ENCODE measurements around the gene C19orf25. TPM values are rescaled to one million over a fixed set of nuclear protein-coding genes. Genes with fewer than 3 reads are reported as not detected.

C19orf25 gene
- total and polyA plus RNA-seq, 2 donors (not counting 1 experiment from before 2014, with no cell fraction given), result 34.2 to 68.3 TPM

GRCh38 chr19:1467490-1468273, 11.3 kb downstream of the C19orf25 start:
- Mint-ChIP-seq H3K27ac (no peak overlapping the region), H3K4me1 (peaks cover 16% of the 10 kb centered on the region), H3K9me3 (ENCODE audit: insufficient read depth) (no peaks in the 10 kb centered on the region), H3K27me3 (no peaks in the 10 kb centered on the region), H3K4me3 (no peak overlapping the region)
- H2AFZ ChIP-seq (ENCODE audit: insufficient read depth, low read depth, low read length, poor library complexity, severe bottlenecking), result no peak overlapping the region
- WGBS (ENCODE audit: insufficient coverage), result 4% methylated on average over 91 of the region's 92 CpGs
- peaks cover 0 to 9% (median 0%) of the 10 kb centered on the region in 3 donors for H3K9me3 ChIP-seq (ENCODE audit: control extremely low read depth in 1 of 3, control insufficient read depth in 2 of 3, insufficient read depth in 1 of 3, low read length in 2 of 3)
- H3K9ac ChIP-seq (ENCODE audit: low read length), result peak overlapping the region; percentile 37
- H3K4me3 ChIP-seq (ENCODE audit: control extremely low read depth in 1 of 5, extremely low read depth in 1 of 5, insufficient read depth in 1 of 5, low read depth in 2 of 5, low read length in 4 of 5), result no peak overlapping the region
- ChIA-PET POLR2A (interaction anchor here (1.2 to 1.4 kb wide), 2 partner anchors 22 to 23 kb away, joined by 3 to 4 read pairs; no protein-coding TSS in a partner anchor), CTCF (interaction anchor here (1.4 to 2.3 kb wide), 2 partner anchors 13 to 23 kb away, joined by 3 to 11 read pairs; no protein-coding TSS in a partner anchor)
- ATAC-seq (ENCODE audit: low read depth), result no peak
- H3K4me2 ChIP-seq (replicated peaks; ENCODE audit: low read depth, low read length, poor library complexity, severe bottlenecking), result peak overlapping the region; percentile 98
- H3K79me2 ChIP-seq (ENCODE audit: control insufficient read depth, insufficient read depth, low read length), result peaks cover 9% of the 10 kb centered on the region
- no peaks in the 10 kb centered on the region for H3K36me3 ChIP-seq (replicated peaks in 1 of 2; ENCODE audit: control extremely low read depth in 1 of 2, control insufficient read depth in 1 of 2, extremely low read depth in 1 of 2, insufficient read depth in 2 of 2, low read length in 1 of 2)
- intact Hi-C loops (cut with micrococcal nuclease), result no loop called here
- peaks cover 0 to 61% (median 16%) of the 10 kb centered on the region in 4 experiments for H3K27me3 ChIP-seq (replicated peaks in 1 of 4; ENCODE audit: control extremely low read depth in 1 of 4, control insufficient read depth in 3 of 4, insufficient read depth in 4 of 4, low read length in 3 of 4)
- TF ChIP-seq EZH2 (IDR thresholded peaks at IDR 0.05; ENCODE audit: borderline replicate concordance, insufficient read depth, low read depth, low read length, poor library complexity, severe bottlenecking) (peak; percentile 95), CTCF (IDR thresholded peaks at IDR 0.05) (no peak)
- H4K20me1 ChIP-seq (ENCODE audit: control insufficient read depth, insufficient read depth, low read length, poor library complexity, severe bottlenecking), result peaks cover 71% of the 10 kb centered on the region
- H3K27ac ChIP-seq (ENCODE audit: low read length in 2 of 2), result no peak overlapping the region
- DNase-seq, result peak; percentile 50
- H3K4me1 ChIP-seq (ENCODE audit: control insufficient read depth in 2 of 2, insufficient read depth in 2 of 2, low read length in 2 of 2), result peaks cover 55 to 68% of the 10 kb centered on the region in 2 donors

GRCh38 chr19:1467215-1467489, 11.9 kb downstream of the C19orf25 start:
- 8% methylated on average over 36 of the region's 36 CpGs for WGBS (ENCODE audit: insufficient coverage)
- peaks cover 53 to 62% of the 10 kb centered on the region in 2 donors for H3K4me1 ChIP-seq (ENCODE audit: control insufficient read depth in 2 of 2, insufficient read depth in 2 of 2, low read length in 2 of 2)
- intact Hi-C loops (cut with micrococcal nuclease), result no loop called here
- peaks cover 4% of the 10 kb centered on the region for H3K79me2 ChIP-seq (ENCODE audit: control insufficient read depth, insufficient read depth, low read length)
- Mint-ChIP-seq H3K27ac (no peak overlapping the region), H3K4me1 (peaks cover 16% of the 10 kb centered on the region), H3K9me3 (ENCODE audit: insufficient read depth) (no peaks in the 10 kb centered on the region), H3K4me3 (no peak overlapping the region), H3K27me3 (no peaks in the 10 kb centered on the region)
- POLR2A ChIA-PET, result no interaction called here
- H3K4me3 ChIP-seq (ENCODE audit: control extremely low read depth in 1 of 5, extremely low read depth in 1 of 5, insufficient read depth in 1 of 5, low read depth in 2 of 5, low read length in 4 of 5), result no peak overlapping the region
- peak overlapping the region; percentile 98 for H3K4me2 ChIP-seq (replicated peaks; ENCODE audit: low read depth, low read length, poor library complexity, severe bottlenecking)
- no peak overlapping the region for H3K9ac ChIP-seq (ENCODE audit: low read length)
- peaks cover 66% of the 10 kb centered on the region for H4K20me1 ChIP-seq (ENCODE audit: control insufficient read depth, insufficient read depth, low read length, poor library complexity, severe bottlenecking)
- no peaks in the 10 kb centered on the region for H3K36me3 ChIP-seq (replicated peaks in 1 of 2; ENCODE audit: control extremely low read depth in 1 of 2, control insufficient read depth in 1 of 2, extremely low read depth in 1 of 2, insufficient read depth in 2 of 2, low read length in 1 of 2)
- no peak for ATAC-seq (ENCODE audit: low read depth)
- H3K27ac ChIP-seq (ENCODE audit: low read length in 2 of 2), result no peak overlapping the region
- no peak overlapping the region for H2AFZ ChIP-seq (ENCODE audit: insufficient read depth, low read depth, low read length, poor library complexity, severe bottlenecking)
- TF ChIP-seq EZH2 (IDR thresholded peaks at IDR 0.05; ENCODE audit: borderline replicate concordance, insufficient read depth, low read depth, low read length, poor library complexity, severe bottlenecking), result no peak
- no peak for TF ChIP-seq CTCF (IDR thresholded peaks at IDR 0.05)
- peaks cover 0 to 9% (median 0%) of the 10 kb centered on the region in 3 donors for H3K9me3 ChIP-seq (ENCODE audit: control extremely low read depth in 1 of 3, control insufficient read depth in 2 of 3, insufficient read depth in 1 of 3, low read length in 2 of 3)
- CTCF ChIA-PET, result no interaction called here
- peaks cover 0 to 55% (median 14%) of the 10 kb centered on the region in 4 experiments for H3K27me3 ChIP-seq (replicated peaks in 1 of 4; ENCODE audit: control extremely low read depth in 1 of 4, control insufficient read depth in 3 of 4, insufficient read depth in 4 of 4, low read length in 3 of 4)
- DNase-seq, result no peak

All from B cell (primary cell).